HG02623 (cell line): ENCODE data around the gene WDR64.
A peak's percentile ranks its signal among the peaks of the same experiment; 100 is the strongest.

Source experiments
- ATAC-seq: cut with Tn5 transposase; IDR thresholded peaks from one replicate; pipeline ENCODE4 v1.9.1; 2021; ENCODE audit warnings: moderate library complexity; ENCODE audit not compliant: unreplicated experiment

Gene WDR64

GRCh38 chr1:241834733-241835377 is 182.8 kb downstream of the WDR64 start:
- ATAC-seq = no peak

- ATAC-seq = no peak
Measured at GRCh38 chr1:241836941-241837340, 184.9 kb downstream of the WDR64 start.

- ATAC-seq = no peak
Measured at GRCh38 chr1:241837416-241837815, 185.3 kb downstream of the WDR64 start.

- ATAC-seq = no peak
Measured at GRCh38 chr1:241837901-241838300, 185.8 kb downstream of the WDR64 start.

- peak; percentile 42 for ATAC-seq
Measured at GRCh38 chr1:241838897-241839296, 186.8 kb downstream of the WDR64 start.

- peak; percentile 47 for ATAC-seq
Measured at GRCh38 chr1:241839369-241839979, 187.4 kb downstream of the WDR64 start.

- ATAC-seq = no peak
Measured at GRCh38 chr1:241840164-241840563, 188.1 kb downstream of the WDR64 start.

GRCh38 chr1:241841691-241842090 is 189.6 kb downstream of the WDR64 start:
- no peak for ATAC-seq

GRCh38 chr1:241842565-241842964 is 190.5 kb downstream of the WDR64 start:
- ATAC-seq = no peak

- ATAC-seq = no peak
Measured at GRCh38 chr1:241844593-241844992, 192.5 kb downstream of the WDR64 start.

- no peak for ATAC-seq
Measured at GRCh38 chr1:241846375-241846774, 194.3 kb downstream of the WDR64 start.

GRCh38 chr1:241846862-241847539 is 194.9 kb downstream of the WDR64 start:
- ATAC-seq = no peak

GRCh38 chr1:241847540-241847795 is 195.4 kb downstream of the WDR64 start:
- ATAC-seq = no peak

- ATAC-seq = peak; percentile 96
Measured at GRCh38 chr1:241847796-241848685, 196.0 kb downstream of the WDR64 start, which contains the start of gene EXO1. EXO1 (plus strand) TSS chr1:241848204; CDS start chr1:241850426, 2,222 bp downstream.

GRCh38 chr1:241848686-241849344 is 196.7 kb downstream of the WDR64 start:
- ATAC-seq = no peak

- ATAC-seq = no peak
Measured at GRCh38 chr1:241849345-241849695, 197.2 kb downstream of the WDR64 start.
